Calu3 (cell line): ENCODE results near the gene VPS26C. TPM values are rescaled to one million over a fixed set of nuclear protein-coding genes. Genes with fewer than 3 reads are reported as not detected.
"Not testable (repeated sequence)": the region's sequence is repeated elsewhere in the genome, so short reads cannot be mapped to it uniquely, and the experiment has no call there.

Experiments used
- Bru-seq: library from RNA; stranded (reverse); fragments of 400-500 nt; gene quantifications from one replicate; lab custom pipeline; 2021; lab: Mats Ljungman, UMichigan
- BruChase-seq, 2 experiments: library from RNA; stranded (reverse); fragments of 400-500 nt; gene quantifications; one replicate each; lab custom pipeline; 2021; lab: Mats Ljungman, UMichigan
- BruUV-seq: library from RNA; stranded (reverse); fragments of 400-500 nt; replicated peaks from 2 replicates; lab custom pipeline; 2021; lab: Mats Ljungman, UMichigan
- CTCF ChIA-PET: fragments of 300-600 bp; sonication (Branson Sonifier 250); formaldehyde crosslinking; loops from one replicate; lab custom pipeline; 2022; ENCODE audit warnings: antibody characterized with exemption; lab: Charles Lee
- DNase-seq: peaks from one replicate; pipeline ENCODE4 v3.0.0; 2022
- H3K27ac Mint-ChIP-seq: one replicate; pipeline ENCODE4 v1.8.0; 2022; ENCODE audit warnings: mixed read lengths; ENCODE audit not compliant: unreplicated experiment
- H3K27me3 Mint-ChIP-seq: one replicate; pipeline ENCODE4 v1.8.0; 2022; ENCODE audit warnings: mixed read lengths; ENCODE audit not compliant: unreplicated experiment
- H3K36me3 Mint-ChIP-seq: one replicate; pipeline ENCODE4 v1.8.0; 2022; ENCODE audit warnings: mild to moderate bottlenecking, moderate library complexity, mixed read lengths; ENCODE audit not compliant: insufficient read depth, unreplicated experiment
- H3K4me1 Mint-ChIP-seq: one replicate; pipeline ENCODE4 v1.8.0; 2022; ENCODE audit warnings: mild to moderate bottlenecking, low read depth, mixed read lengths; ENCODE audit not compliant: unreplicated experiment
- H3K4me3 Mint-ChIP-seq: one replicate; pipeline ENCODE4 v1.8.0; 2022; ENCODE audit warnings: mild to moderate bottlenecking, low read depth, moderate library complexity, mixed read lengths; ENCODE audit not compliant: unreplicated experiment
- H3K9me3 Mint-ChIP-seq: one replicate; pipeline ENCODE4 v1.8.0; 2022; ENCODE audit warnings: low read depth, mixed read lengths; ENCODE audit not compliant: unreplicated experiment
- CTCF ChIP-seq: fragments of 200-600 bp; IDR thresholded peaks from one replicate; pipeline ENCODE4 v1.8.0; 2022; ENCODE audit warnings: antibody characterized with exemption; ENCODE audit not compliant: unreplicated experiment
- intact Hi-C: fragments of 100-400 bp; cut with micrococcal nuclease; formaldehyde crosslinking; loops from one replicate; pipeline ENCODE4 v1.10.0; 2022; ENCODE audit not compliant: unreplicated experiment
- long read RNA-seq: library from polyadenylated mRNA; stranded (forward); transcript quantifications from one replicate; pipeline ENCODE4 v2.0.0, GENCODE V29; 2022
- total RNA-seq: library from RNA; stranded (reverse); gene quantifications from 2 replicates; pipeline ENCODE4 v1.2.3, GENCODE V29; 2022

Gene VPS26C
- total RNA-seq (30.6 and 32.3 TPM in 2 replicates), Bru-seq, nascent RNA (percentile 76 among the genes with signal in this experiment), BruChase-seq, experiment 1, labeled RNA remaining after a 6-hour chase (percentile 69 among the genes with signal in this experiment), BruChase-seq, experiment 2, labeled RNA remaining after a 2-hour chase (percentile 70 among the genes with signal in this experiment)
- long read RNA-seq, transcript VPS26C-201 (8 exons, 3,256 nt) = major isoform, 12 of 38 reads
- long read RNA-seq, transcript VPS26C-213 (2 exons, 959 nt) = minor isoform, 8 of 38 reads
- long read RNA-seq, partial matches to known transcripts = 3 of 38 reads
- long read RNA-seq, other reads (novel, unspliced or antisense) = 10 of 38 reads

- no peak for TF ChIP-seq CTCF
- no peaks in the 10 kb centered on the region for H3K4me1 Mint-ChIP-seq
These were observed at the start of gene VPS26C for GRCh38 chr21:37267269-37268185. VPS26C (minus strand) TSS chr21:37267334; CDS start chr21:37267294, 40 bp downstream.

GRCh38 chr21:37316072-37316471, 48.9 kb upstream of the VPS26C start:
- CTCF ChIA-PET, BruUV-seq, H3K4me3 Mint-ChIP-seq: not testable (repeated sequence)

More at GRCh38 chr21:37267269-37268185, at the start of gene VPS26C:
- CTCF ChIA-PET = interaction anchor here (0.8 to 1.4 kb wide), 3 partner anchors 10 to 99 kb away, joined by 4 to 5 read pairs (median 4); no protein-coding TSS in a partner anchor
- intact Hi-C loops = loop anchor here (5.0 kb wide), 1 partner anchor 100 kb away; the partner anchor contains the start of gene DYRK1A
- no peaks in the 10 kb centered on the region for H3K27me3 Mint-ChIP-seq
- H3K27ac Mint-ChIP-seq = peak within 1 kb of the TSS; percentile 84
- H3K4me3 Mint-ChIP-seq = peak within 1 kb of the TSS; percentile 92
- peaks cover 19% of the 10 kb centered on the region for H3K36me3 Mint-ChIP-seq
- peak; percentile 96 for DNase-seq
- BruUV-seq = no TSS peak
- no peaks in the 10 kb centered on the region for H3K9me3 Mint-ChIP-seq

GRCh38 chr21:37300114-37300751, 33.1 kb upstream of the VPS26C start:
- CTCF ChIA-PET = no interaction called here
- DNase-seq = no peak
- Mint-ChIP-seq H3K4me3 (no peak overlapping the region), H3K9me3 (no peaks in the 10 kb centered on the region), H3K27me3 (no peaks in the 10 kb centered on the region), H3K4me1 (no peaks in the 10 kb centered on the region), H3K36me3 (no peaks in the 10 kb centered on the region), H3K27ac (no peak overlapping the region)
- TF ChIP-seq CTCF = no peak
- BruUV-seq = no TSS peak
- intact Hi-C loops = no loop called here

More at GRCh38 chr21:37316072-37316471, 48.9 kb upstream of the VPS26C start:
- intact Hi-C loops, H3K36me3 Mint-ChIP-seq, H3K9me3 Mint-ChIP-seq, H3K27me3 Mint-ChIP-seq, DNase-seq, H3K27ac Mint-ChIP-seq, H3K4me1 Mint-ChIP-seq: not testable (repeated sequence)

- H3K27ac Mint-ChIP-seq = no peak overlapping the region
- no peak for DNase-seq
- intact Hi-C loops = no loop called here
- TF ChIP-seq CTCF = no peak
- H3K4me3 Mint-ChIP-seq = no peak overlapping the region
- CTCF ChIA-PET = no interaction called here
- no peaks in the 10 kb centered on the region for H3K4me1 Mint-ChIP-seq
- no peaks in the 10 kb centered on the region for H3K27me3 Mint-ChIP-seq
- H3K9me3 Mint-ChIP-seq = no peaks in the 10 kb centered on the region
- no peaks in the 10 kb centered on the region for H3K36me3 Mint-ChIP-seq
- BruUV-seq = no TSS peak
These were observed 30.2 kb upstream of the VPS26C start for GRCh38 chr21:37297364-37297763.
